HG02763 (cell line): Measurements from ENCODE around the gene PPIH.
"Not testable (repeated sequence)": the region's sequence is repeated elsewhere in the genome, so short reads cannot be mapped to it uniquely, and the experiment has no call there.

Experiments used
- ATAC-seq: cut with Tn5 transposase; IDR thresholded peaks from one replicate; pipeline ENCODE4 v1.9.1; 2021; ENCODE audit warnings: mild to moderate bottlenecking, moderate library complexity; ENCODE audit not compliant: unreplicated experiment

PPIH gene

GRCh38 chr1:42657981-42658876 is at the start of gene PPIH:
Gene PPIH, plus strand, starts transcription at chr1:42658423. Its CDS starts 24 bp downstream, at chr1:42658447.
- peak; percentile 96 for ATAC-seq

DNA sequence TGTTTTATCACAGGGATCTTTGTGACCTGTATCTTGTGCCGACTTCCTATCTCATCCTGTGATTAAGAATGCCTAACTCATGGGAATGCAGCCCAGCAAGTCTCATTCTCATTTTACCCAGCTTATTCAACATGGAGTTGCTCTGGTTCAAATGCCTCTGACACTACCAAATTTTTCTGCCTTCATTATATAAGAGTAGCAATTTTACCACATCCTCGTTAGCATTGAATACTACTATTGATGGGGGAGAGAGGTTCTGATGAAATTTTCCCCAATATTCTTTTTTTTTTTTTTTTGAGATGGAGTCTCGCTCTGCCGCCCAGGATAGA is 44.5 kb upstream of the PPIH start:
- no peak for ATAC-seq

- ATAC-seq, result no peak
These were observed 39.4 kb upstream of the PPIH start for GRCh38 chr1:42618866-42619265.

DNA sequence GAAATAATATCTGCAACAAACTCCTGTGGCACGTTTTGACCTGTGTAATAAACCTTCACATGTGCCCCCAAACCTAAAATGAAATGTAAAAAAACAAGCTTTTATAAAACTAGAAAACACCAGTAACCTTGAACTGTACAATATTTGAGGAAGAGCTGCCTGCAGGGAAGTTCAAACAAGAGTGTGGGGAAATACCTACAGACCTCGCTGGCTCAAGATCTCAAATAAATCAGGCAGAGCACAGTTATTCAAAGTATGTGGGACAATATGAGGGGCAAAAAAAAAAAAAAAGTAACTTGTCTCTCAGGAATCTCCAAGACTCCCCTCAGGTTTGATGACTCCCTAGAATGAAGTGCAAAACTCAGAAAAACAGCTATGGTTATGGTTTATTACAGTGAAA is 37.9 kb upstream of the PPIH start:
- no peak for ATAC-seq

- ATAC-seq, result not testable (repeated sequence)
These were observed 37.0 kb upstream of the PPIH start for GRCh38 chr1:42621180-42621579.

DNA sequence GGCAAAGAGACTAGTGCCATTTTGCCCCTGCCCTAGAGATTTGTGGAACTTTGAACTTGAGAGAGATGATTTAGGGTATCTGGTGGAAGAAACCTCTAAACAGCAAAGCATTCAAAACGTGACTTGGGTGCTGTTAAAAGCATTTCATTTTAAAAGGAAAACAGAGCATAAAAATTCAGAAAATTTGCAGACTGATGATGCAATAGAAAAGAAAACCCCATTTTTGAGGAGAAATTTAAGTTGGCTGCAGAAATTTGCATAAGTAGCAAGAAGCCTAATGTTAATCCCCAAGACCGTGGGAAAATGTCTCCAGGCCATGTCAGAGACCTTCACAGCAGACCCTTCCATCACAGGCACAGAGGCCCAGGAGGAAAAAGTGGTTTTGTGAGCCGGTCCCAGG is 31.0 kb upstream of the PPIH start:
- not testable (repeated sequence) for ATAC-seq

GRCh38 chr1:42639116-42639515 is 19.1 kb upstream of the PPIH start:
- ATAC-seq, result no peak

DNA sequence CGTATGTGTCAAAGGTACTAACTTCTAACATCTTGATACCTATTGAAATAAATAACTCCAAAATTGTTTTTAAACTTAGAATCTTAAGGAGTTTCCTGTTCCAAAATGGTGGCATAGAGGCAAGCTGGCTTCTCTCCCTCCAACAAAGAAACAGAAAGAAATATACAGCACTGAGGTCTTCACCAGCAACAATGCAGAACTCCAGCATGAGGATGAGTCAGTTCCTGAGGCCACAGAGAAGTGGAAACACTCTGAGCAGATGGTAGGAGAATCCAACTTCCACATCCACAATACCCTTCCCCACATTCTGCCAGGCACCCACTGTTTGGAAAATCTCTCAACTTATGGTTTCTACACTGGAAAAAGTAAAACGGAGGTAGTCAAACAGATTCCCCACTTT is 12.2 kb upstream of the PPIH start:
- no peak for ATAC-seq

GRCh38 chr1:42657201-42657600 is 1.0 kb upstream of the PPIH start:
- ATAC-seq, result no peak

GRCh38 chr1:42658877-42659337 is 684 bp downstream of the PPIH start:
- no peak for ATAC-seq

GRCh38 chr1:42660907-42661500 is 2.8 kb downstream of the PPIH start:
- no peak for ATAC-seq

GRCh38 chr1:42669936-42670335 is 11.7 kb downstream of the PPIH start:
- no peak for ATAC-seq

- no peak for ATAC-seq
These were observed 12.2 kb downstream of the PPIH start for GRCh38 chr1:42670425-42670824.

- ATAC-seq, result no peak
These were observed 16.0 kb downstream of the PPIH start for GRCh38 chr1:42674214-42674613.

DNA sequence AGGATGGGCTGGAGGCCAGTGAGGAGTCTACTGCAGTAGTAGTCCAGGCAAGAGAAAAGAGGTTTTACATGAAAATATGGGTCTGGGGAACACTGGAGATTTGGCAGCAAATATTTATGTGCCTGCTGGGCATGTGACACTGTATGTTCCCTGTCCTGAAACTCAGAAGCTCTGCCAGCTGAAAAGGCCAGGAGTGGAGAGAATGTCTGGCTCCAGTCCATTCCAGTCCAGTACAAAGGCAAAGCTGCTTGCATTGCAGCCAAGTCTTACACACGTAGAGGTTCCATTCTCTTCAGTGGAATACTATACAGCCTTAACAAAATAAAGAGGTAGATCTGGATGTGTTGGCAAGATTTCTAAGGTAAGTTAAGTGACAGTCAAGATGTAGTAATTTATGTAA is 16.5 kb downstream of the PPIH start:
- ATAC-seq, result no peak

DNA sequence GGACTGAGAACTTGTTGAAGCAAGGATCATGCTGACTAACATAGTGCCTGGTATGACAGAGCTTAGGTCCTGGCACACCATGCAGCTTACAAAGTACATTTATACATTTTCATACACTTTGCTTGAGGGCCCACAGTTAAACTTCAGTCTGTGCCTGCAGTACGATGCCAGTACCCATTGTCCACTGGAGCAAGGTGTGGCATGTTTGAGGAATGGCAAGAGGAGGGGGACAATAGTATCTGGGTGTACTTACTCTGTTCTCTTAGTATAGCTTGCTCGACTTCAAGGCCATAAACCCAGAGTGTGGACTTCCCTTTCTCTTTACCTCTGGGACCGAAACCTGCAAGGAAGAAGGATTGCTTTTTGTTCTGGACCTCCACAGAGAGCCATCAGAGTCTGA is 17.2 kb downstream of the PPIH start:
- ATAC-seq, result no peak

GRCh38 chr1:42676534-42677087 is 18.4 kb downstream of the PPIH start:
- no peak for ATAC-seq

DNA sequence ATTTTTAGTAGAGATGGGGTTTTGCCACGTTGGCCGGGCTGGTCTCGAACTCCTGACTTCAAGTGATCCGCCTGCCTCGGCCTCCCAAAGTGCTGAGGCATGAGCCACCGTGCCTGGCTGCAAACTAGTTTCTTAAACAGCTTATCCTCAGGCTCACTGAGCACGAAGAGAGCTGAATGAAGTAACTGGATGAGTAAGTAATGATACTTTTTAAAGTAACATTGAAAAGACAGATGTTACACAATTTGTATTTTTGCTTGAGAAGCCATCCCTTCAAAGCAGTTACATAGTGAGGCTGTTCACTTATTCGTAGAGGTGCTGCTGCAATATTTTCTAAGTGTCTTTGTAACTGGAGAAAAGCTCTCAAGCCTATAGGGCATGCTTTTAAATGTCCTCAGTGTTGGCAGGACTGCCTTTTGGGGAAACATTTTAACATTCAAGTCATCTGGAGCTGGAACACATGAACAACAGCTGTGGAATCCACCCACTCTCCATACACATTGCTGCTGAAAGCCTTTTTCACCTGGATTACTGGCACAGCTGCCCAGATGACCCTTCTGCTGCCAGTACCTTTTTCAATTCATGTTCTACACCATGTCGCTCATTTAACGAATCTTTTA is 21.3 kb downstream of the PPIH start:
- no peak for ATAC-seq

GRCh38 chr1:42680055-42680454 is 21.8 kb downstream of the PPIH start:
- ATAC-seq, result no peak

- ATAC-seq, result no peak
These were observed 22.9 kb downstream of the PPIH start for GRCh38 chr1:42680921-42681683.
